HG02852 (cell line): ENCODE results near the gene GRIA1.
"Not testable (repeated sequence)": the region's sequence is repeated elsewhere in the genome, so short reads cannot be mapped to it uniquely, and the experiment has no call there.

Experiments used
- ATAC-seq: cut with Tn5 transposase; IDR thresholded peaks from one replicate; pipeline ENCODE4 v1.9.1; 2021; ENCODE audit warnings: mild to moderate bottlenecking, moderate library complexity; ENCODE audit not compliant: unreplicated experiment

GRIA1 gene

DNA sequence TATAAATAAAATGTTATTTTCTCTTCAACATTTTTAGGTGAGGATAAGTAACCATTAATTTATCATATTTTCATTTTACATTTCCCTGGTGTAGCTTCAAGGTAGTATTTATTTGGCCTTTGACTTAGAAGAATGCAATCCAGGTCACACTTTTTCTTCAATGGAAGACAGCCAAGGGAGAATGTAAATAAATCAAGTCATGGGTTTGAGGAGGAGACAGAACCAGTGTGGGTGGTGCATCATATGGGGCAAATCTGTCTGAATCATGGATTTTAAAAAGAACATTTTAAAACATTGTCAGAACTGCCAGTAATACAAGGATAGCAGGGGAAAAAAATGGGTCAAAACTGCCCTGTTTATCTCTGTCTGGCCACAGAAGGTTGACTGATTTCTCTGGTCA is 318.7 kb downstream of the GRIA1 start:
- no peak for ATAC-seq

- ATAC-seq, result no peak
Measured at GRCh38 chr5:153813901-153814300, 323.4 kb downstream of the GRIA1 start.

GRCh38 chr5:153816870-153817269 is 326.4 kb downstream of the GRIA1 start:
- ATAC-seq, result no peak

DNA sequence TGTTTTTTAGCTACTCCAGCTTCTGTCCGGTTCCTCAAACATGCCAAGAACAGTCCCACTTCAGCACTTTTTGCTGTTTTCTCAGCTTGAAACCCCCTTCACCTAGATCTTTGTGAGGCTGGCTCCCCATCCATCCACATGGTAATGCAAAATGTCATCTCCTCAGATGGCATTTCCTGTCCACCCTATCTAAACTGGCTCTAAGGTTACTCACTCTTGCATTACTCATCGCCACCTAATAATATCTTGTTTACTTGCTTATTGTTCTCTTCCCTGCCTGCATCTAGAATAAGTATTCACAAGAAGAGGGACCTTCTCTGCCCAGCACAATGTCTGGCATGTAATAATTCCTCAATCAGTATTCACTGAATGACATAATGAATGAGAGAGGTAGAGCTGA is 328.2 kb downstream of the GRIA1 start:
- no peak for ATAC-seq

- no peak for ATAC-seq
Measured at GRCh38 chr5:153823036-153823435, 332.6 kb downstream of the GRIA1 start.

DNA sequence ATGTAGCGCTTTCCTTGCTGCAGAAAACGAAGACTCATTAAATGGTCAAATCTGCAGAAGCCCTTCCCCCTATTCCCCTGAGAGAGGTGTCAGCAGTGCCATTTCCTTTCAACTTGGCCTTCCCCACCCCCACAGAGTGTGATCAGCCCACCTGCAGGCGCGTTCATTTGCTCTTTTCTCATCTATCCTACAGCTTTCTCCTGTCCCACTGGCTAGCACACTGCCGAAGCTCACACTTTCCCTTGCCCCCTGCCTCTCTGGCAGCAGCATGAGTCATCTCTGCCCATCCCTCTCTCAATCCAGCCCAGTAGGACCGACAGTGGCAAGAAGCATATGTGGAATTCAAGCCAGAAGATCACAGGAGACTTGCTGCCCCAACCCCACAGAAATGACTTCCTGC is 334.4 kb downstream of the GRIA1 start:
- ATAC-seq, result no peak

- ATAC-seq, result no peak
Measured at GRCh38 chr5:153827397-153827796, 336.9 kb downstream of the GRIA1 start.

DNA sequence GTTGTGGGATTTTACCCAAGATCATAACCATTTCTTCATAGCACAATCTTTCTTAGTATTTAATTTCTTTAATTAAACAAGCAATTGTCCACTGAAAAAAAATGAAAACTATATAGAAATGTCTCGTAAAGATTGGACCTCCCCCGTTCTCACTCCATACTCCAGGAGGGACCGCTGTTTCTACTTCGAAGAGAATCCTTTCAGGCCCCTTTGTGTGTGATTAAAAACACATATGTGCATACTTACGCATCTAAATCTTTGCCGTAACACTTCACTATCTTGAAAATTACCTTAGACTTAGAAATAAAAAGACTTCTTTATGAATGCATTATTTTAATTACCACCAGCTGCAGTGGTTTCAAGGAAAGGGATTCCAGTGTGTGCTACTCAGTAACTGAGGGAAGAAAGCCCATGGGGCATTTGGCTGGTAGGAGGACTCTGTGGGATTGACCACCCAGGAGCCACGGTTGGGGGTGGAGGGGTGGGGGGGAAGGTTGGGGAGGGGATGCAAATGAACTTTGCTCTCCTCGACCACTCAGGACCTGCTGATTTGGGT is 339.1 kb downstream of the GRIA1 start:
- ATAC-seq, result no peak

DNA sequence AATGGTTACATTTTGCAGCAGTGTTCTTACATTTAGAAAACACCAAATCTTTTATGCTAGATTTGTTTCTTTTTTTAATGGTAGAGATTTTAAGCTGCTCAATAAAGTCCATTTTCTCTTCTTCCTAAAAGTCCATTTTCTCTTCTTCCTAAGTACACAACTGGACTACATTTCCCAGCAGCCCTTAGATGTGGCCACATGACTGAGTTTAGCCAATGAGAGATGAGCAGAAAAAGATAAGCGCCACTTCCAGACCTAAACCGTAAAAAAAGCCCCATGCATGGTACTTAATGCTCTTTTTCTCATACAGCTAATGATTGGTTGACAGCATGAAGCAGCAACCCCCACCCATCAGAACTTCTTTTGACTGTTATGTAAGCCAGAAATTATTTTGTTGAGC is 341.5 kb downstream of the GRIA1 start:
- peak; percentile 79 for ATAC-seq

DNA sequence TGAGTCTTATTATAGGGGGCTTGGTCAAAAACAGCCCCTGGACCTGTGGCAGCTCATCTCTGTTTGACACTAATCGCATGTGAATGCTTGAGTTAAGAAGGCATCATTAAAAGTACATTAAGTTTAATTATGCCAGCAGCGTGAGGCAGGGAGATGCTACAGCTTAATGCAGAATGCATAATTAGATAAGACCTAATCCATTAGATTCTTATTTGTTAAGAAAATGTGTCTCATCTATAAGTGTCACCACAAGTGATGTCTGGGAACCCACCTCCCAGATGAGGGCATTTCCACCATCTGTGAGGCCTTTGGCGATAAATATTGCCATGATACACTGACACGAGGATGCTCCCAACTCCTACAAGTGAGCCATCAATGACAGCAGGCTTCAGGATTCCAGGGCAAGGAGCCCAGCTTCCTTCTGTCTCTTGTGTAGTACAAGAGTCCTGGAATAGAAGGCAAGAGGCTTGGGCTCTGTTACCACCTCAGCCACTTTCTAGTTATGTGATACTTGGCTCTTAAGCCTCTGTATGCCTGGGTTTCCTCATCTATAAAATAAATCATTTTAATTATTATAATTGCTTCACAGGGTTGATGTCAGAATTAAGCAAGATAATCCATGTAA is 345.5 kb downstream of the GRIA1 start:
- no peak for ATAC-seq

DNA sequence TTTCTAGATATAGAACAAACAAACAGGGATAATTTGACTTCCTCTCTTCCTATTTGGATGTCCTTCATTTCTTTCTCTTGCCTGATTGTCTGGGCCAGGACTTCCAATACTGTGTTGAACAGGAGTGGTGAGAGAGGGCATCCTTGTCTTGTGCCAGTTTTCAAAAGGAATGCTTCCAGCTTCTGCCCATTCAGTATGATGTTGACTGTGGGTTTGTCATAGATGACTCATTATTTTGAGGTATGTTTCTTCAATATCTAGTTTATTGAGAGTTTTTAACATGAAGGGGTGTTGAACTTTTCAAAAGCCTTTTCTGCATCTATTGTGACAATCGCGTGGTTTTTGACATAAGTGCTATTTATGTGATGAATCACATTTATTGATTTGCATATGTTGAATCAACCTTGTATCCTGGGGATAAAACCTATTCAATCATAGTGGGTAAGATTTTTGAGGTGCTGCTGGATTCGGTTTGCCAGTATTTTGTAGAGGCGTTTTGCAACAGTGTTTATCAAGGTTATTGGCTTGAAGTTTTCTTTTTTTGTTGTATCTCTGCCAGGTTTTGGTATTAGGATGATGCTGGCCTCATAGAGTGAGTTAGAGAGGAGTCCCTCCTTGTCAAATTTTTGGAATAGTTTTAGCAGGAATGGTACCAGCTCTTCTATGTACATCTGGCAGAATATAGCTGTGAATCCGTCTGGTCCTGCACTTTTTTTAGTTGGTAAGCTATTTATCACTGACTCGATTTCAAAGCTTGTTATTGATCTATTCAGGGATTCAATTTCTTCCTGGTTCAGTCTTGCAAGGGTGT is 359.0 kb downstream of the GRIA1 start:
- ATAC-seq, result not testable (repeated sequence)

- ATAC-seq, result no peak
Measured at GRCh38 chr5:153860195-153860886, 369.9 kb downstream of the GRIA1 start.

DNA sequence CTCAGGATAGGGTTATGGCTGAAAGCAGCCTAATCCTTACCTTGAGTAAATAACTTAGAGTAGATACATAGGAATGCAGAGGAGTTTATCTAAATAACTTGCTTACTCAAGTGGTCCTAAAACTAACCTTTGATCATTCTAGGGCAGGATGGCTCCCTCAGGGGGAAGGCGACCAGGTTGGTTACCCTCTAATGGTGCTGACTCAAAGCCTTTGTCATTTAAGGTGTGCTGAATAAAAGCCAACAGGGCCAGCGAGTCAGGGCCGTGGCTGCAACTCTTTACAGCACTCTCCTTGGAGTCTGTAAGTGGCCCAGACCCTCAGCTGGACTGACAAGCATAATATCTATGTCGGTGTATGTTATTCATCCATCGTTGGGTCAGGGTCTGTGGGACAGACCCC is 372.4 kb downstream of the GRIA1 start:
- not testable (repeated sequence) for ATAC-seq
